ENCODE measurements around the gene RPS3A. TPM values are rescaled to one million over a fixed set of nuclear protein-coding genes. Genes with fewer than 3 reads are reported as not detected.

The RPS3A gene
- total and polyA plus RNA-seq, 7 donors: 3,214 to 6,800 (median 5,269) TPM

DNA sequence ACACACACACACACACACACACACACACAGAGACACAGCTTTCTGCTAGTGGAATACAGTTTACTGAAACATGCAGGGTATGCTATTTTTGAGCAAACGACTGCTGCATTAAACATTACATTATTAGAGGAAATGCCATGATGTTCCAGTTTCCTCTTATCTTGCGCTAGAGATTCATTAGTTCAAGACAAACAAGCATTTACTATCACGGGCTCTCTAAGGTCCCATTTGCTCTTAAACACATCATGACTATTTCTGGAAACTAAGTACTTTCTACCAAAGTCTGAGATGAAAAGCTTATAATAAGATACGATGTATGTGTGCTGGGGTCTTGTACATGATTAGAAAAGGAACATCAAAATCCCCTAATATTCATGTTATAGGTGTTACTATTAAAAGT lies 48.8 kb downstream of the RPS3A start:
- Histone ChIP-seq H3K4me1 (peaks cover 0 to 8% (median 2%) of the 10 kb centered on the region in 4 donors), H3K27me3 (no peaks in the 10 kb centered on the region), H3K36me3 (peaks cover 0 to 60% (median 21%) of the 10 kb centered on the region in 4 donors), H3K4me3 (no peak overlapping the region), H3K27ac (no peak overlapping the region), H3K9me3 (no peaks in the 10 kb centered on the region)
- TF ChIP-seq, protein P1, sequence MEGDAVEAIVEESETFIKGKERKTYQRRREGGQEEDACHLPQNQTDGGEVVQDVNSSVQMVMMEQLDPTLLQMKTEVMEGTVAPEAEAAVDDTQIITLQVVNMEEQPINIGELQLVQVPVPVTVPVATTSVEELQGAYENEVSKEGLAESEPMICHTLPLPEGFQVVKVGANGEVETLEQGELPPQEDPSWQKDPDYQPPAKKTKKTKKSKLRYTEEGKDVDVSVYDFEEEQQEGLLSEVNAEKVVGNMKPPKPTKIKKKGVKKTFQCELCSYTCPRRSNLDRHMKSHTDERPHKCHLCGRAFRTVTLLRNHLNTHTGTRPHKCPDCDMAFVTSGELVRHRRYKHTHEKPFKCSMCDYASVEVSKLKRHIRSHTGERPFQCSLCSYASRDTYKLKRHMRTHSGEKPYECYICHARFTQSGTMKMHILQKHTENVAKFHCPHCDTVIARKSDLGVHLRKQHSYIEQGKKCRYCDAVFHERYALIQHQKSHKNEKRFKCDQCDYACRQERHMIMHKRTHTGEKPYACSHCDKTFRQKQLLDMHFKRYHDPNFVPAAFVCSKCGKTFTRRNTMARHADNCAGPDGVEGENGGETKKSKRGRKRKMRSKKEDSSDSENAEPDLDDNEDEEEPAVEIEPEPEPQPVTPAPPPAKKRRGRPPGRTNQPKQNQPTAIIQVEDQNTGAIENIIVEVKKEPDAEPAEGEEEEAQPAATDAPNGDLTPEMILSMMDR (IDR thresholded peaks at IDR 0.05): no peak
- no peak for TF ChIP-seq POLR2AphosphoS5 (IDR thresholded peaks at IDR 0.05)
- TF ChIP-seq POLR2A (IDR thresholded peaks at IDR 0.05): no peak
- no peak for TF ChIP-seq EP300 (IDR thresholded peaks at IDR 0.05)
- 88 to 94% methylated on average over 4 of the region's 4 CpGs for WGBS, 2 donors
- intact Hi-C loops (cut with DNase I): no loop called here
- no peak for DNase-seq

DNA sequence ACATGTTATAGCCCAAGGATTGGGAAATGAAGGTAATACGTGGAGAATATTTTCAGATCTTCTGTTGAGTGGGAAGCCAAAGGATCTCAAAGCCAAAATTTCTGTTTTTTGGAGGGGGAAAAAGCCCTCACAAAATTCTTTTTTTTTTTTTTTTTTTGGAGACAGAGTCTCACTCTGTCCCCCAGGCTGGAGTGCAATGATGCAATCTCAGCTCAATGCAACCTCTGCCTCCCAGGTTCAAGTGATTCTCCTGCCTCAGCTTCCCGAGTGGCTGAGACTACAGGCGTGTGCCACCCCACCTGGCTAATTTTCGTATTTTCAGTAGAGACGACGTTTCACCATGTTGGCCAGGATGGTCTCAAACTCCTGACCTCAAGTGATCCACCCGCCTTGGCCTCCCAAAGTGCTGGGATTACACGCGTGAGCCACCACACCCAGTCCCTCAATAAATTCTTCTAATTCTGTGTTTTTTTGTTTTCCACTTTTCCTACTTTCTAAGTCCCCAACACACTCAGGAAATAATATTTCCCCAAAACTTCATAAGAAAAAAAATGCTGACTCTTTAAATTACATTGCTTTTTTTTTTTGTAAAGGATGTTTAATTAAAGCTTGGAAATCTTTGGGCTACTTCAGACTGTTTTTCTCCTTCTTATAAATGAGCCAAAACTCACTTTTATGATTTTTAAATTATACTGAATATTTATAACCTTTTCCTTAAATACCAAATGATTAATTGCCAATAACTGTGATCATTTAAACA lies 51.6 kb downstream of the RPS3A start:
- DNase-seq: no peak
- Histone ChIP-seq H3K9me3 (no peaks in the 10 kb centered on the region), H3K36me3 (peaks cover 0 to 44% (median 19%) of the 10 kb centered on the region in 4 donors), H3K4me1 (peaks cover 0 to 14% (median 7%) of the 10 kb centered on the region in 4 donors), H3K27ac (no peak overlapping the region), H3K4me3 (no peak overlapping the region), H3K27me3 (no peaks in the 10 kb centered on the region)
- no peak for TF ChIP-seq POLR2AphosphoS5 (IDR thresholded peaks at IDR 0.05)
- no peak for TF ChIP-seq EP300 (IDR thresholded peaks at IDR 0.05)
- intact Hi-C loops (cut with DNase I): no loop called here
- 93% methylated on average over 9 of the region's 9 CpGs for WGBS, 2 donors

DNA sequence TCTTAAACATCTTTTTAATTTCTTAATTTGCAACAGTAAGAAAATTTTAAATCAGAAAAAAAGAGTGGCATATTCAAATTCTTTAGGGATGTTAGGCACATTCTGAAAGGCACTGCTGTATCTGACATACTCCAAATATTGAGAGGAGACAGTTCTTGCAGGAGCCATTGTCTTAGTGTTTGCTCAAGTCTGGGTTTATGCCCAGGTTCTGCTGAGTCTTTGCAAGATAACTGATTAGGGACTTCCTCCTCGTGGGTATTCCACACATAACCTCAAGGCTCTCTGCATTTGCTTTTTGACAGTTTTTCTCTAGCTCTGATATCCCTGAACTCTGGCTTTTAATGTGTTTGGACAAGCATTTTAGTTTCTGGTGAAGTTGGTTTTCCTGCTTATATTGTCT lies 52.6 kb downstream of the RPS3A start:
- Histone ChIP-seq H3K27ac (no peak overlapping the region), H3K27me3 (no peaks in the 10 kb centered on the region), H3K4me1 (peaks cover 0 to 14% (median 7%) of the 10 kb centered on the region in 4 donors), H3K4me3 (no peak overlapping the region), H3K36me3 (peaks cover 0 to 35% (median 18%) of the 10 kb centered on the region in 4 donors), H3K9me3 (no peaks in the 10 kb centered on the region)
- TF ChIP-seq, protein P1 (IDR thresholded peaks at IDR 0.05): no peak
- no peak for DNase-seq
- 15 to 17% methylated on average over 1 of the region's 1 CpG for WGBS, 2 donors
- intact Hi-C loops (cut with DNase I): no loop called here

DNA sequence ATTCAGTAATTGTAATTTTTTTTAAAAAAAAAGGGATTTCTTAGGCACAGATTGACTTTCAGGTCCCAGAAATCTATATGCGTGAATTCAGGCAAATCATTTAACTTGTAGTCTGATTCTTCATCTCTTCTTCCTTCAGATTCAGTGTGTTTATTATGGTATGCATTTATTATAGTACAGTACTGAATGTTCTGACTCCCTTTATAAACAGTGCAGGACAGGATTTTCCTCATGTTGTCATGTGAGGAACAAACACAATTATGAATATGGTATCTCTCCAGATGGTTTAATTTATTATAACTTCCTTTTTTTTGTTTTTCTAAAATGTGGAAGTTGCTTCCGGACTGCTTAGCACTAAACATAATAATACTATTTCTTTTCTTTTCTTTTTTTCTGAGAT lies 54.2 kb downstream of the RPS3A start:
- peak in 1 of 4 donors; percentile 66 for TF ChIP-seq EP300 (IDR thresholded peaks at IDR 0.05)
- TF ChIP-seq, protein P1 (IDR thresholded peaks at IDR 0.05): no peak
- no peak for TF ChIP-seq POLR2A (IDR thresholded peaks at IDR 0.05)
- peak in 3 of 4 donors; percentile 17 to 57 (median 57) for TF ChIP-seq POLR2AphosphoS5 (IDR thresholded peaks at IDR 0.05)
- DNase-seq: no peak
- Histone ChIP-seq H3K4me3 (no peak overlapping the region), H3K27me3 (no peaks in the 10 kb centered on the region), H3K27ac (peak overlapping the region in 1 of 4 donors; percentile 25), H3K9me3 (no peaks in the 10 kb centered on the region), H3K36me3 (peaks cover 0 to 25% (median 11%) of the 10 kb centered on the region in 4 donors), H3K4me1 (peaks cover 0 to 14% (median 7%) of the 10 kb centered on the region in 4 donors)
- intact Hi-C loops (cut with DNase I): no loop called here
- 69 to 85% methylated on average over 2 of the region's 2 CpGs for WGBS, 2 donors

Small RNA genes lying within 50 kb of the gene (small RNA-seq; reads per million reads assigned to genes)
- 0 reads per million in 3 donors for gene SNORD73A
- 0 to 1.0 (median 0.54) reads per million in 3 donors for gene SNORD73B

Other genes starting within 250 kb of the RPS3A start
- 100 to 1,000 TPM in 3 of 4 donors, 10 to 100 TPM in 1; 91.1 to 184 (median 145) TPM for gene LRBA, start 84.3 kb upstream of the RPS3A start, total RNA-seq
- gene LRBA, start 84.3 kb upstream of the RPS3A start, polyA plus RNA-seq: 10 to 100 TPM; 16.8 to 24.8 (median 18.0) TPM
- not detected for gene PRSS48, start 177.5 kb downstream of the RPS3A start, total RNA-seq
- gene PRSS48, start 177.5 kb downstream of the RPS3A start, polyA plus RNA-seq: not detected
- gene SH3D19, start 226.0 kb downstream of the RPS3A start, total RNA-seq: 100 to 1,000 TPM; 105 to 195 (median 128) TPM
- 10 to 100 TPM; 31.4 to 84.7 (median 62.7) TPM for gene SH3D19, start 226.0 kb downstream of the RPS3A start, polyA plus RNA-seq